ENCODE data around the gene FARS2.

DNA sequence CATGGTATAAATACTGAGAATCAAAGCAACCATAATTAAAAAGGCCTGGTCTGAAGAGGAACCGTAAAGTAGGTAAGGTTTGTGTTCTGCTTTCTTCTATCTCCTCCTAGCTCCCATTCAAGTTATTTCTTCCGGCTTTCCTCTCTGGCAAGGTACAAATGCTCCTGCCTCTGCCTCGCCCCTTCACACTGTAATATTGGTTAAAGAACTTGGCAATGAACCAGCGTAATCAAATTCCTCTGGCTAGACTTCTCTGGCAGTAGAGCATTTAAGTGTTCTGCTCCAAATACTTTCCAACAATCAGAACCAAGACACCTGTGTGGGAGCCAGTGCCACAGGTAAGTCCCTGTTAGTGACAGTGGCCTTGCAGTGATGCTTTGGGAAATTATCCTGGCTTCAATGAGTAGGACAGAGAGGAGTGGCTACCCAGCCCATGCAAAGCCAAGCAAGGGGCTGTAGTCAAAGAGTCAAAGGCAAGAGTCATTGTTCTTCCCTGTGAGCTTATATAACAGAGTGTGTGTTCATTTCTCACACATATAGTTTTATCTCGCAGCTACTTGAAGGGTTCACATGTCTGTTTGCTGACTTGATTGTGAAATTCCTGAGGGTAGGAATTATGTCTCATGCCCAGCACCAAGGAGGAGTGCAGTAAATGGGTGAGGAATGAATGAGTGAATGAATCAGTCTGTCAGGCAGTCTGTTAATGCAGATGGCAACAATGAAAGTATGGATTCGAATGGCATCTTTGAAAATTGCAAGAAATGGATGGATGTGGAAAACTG, 416.1 kb downstream of the FARS2 start:
- no peak for TF ChIP-seq JUNB (IDR thresholded peaks at IDR 0.05)
- no peak for TF ChIP-seq CEBPB (IDR thresholded peaks at IDR 0.05)
- no peak for TF ChIP-seq MAFK (IDR thresholded peaks at IDR 0.05; ENCODE audit: partially characterized antibody)
- no peak for TF ChIP-seq BHLHE40 (IDR thresholded peaks at IDR 0.05; ENCODE audit: low read depth, low read length)
- TF ChIP-seq, protein P1, sequence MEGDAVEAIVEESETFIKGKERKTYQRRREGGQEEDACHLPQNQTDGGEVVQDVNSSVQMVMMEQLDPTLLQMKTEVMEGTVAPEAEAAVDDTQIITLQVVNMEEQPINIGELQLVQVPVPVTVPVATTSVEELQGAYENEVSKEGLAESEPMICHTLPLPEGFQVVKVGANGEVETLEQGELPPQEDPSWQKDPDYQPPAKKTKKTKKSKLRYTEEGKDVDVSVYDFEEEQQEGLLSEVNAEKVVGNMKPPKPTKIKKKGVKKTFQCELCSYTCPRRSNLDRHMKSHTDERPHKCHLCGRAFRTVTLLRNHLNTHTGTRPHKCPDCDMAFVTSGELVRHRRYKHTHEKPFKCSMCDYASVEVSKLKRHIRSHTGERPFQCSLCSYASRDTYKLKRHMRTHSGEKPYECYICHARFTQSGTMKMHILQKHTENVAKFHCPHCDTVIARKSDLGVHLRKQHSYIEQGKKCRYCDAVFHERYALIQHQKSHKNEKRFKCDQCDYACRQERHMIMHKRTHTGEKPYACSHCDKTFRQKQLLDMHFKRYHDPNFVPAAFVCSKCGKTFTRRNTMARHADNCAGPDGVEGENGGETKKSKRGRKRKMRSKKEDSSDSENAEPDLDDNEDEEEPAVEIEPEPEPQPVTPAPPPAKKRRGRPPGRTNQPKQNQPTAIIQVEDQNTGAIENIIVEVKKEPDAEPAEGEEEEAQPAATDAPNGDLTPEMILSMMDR (IDR thresholded peaks at IDR 0.05): no peak
- TF ChIP-seq ZFP36 (IDR thresholded peaks at IDR 0.05; ENCODE audit: borderline replicate concordance, partially characterized antibody): no peak
- no peak for TF ChIP-seq EP300 (IDR thresholded peaks at IDR 0.05)
- TF ChIP-seq KDM5A (IDR thresholded peaks at IDR 0.05): no peak
- no peak for TF ChIP-seq CHD4 (IDR thresholded peaks at IDR 0.05; ENCODE audit: borderline replicate concordance)
- no peak for TF ChIP-seq MYC (IDR thresholded peaks at IDR 0.05; ENCODE audit: borderline replicate concordance, low read length)
- TF ChIP-seq, protein P2, sequence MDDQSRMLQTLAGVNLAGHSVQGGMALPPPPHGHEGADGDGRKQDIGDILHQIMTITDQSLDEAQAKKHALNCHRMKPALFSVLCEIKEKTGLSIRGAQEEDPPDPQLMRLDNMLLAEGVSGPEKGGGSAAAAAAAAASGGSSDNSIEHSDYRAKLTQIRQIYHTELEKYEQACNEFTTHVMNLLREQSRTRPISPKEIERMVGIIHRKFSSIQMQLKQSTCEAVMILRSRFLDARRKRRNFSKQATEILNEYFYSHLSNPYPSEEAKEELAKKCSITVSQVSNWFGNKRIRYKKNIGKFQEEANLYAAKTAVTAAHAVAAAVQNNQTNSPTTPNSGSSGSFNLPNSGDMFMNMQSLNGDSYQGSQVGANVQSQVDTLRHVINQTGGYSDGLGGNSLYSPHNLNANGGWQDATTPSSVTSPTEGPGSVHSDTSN (IDR thresholded peaks at IDR 0.05): no peak
- no peak for TF ChIP-seq POLR2A (IDR thresholded peaks at IDR 0.05; ENCODE audit: low read length)
- TF ChIP-seq FOSL2 (IDR thresholded peaks at IDR 0.05): no peak
- no peak for TF ChIP-seq FOSL2 (CRISPR knock-in tag; IDR thresholded peaks at IDR 0.05)

Data from A549 (cell line).